Endothelial cell of umbilical vein (primary cell): ENCODE results near the gene SFPQ. TPM values are rescaled to one million over a fixed set of nuclear protein-coding genes. Genes with fewer than 3 reads are reported as not detected.
"Not testable (repeated sequence)": the region's sequence is repeated elsewhere in the genome, so short reads cannot be mapped to it uniquely, and the experiment has no call there.

Experiments
- BruUV-seq: library from RNA; stranded (reverse); fragments of 400-500 nt; replicated peaks from 2 replicates; lab custom pipeline; 2021; lab: Mats Ljungman, UMichigan
- CTCF ChIA-PET: fragments of 300-600, 350-600 bp; sonication (Branson Sonifier 250); formaldehyde crosslinking; loops from one replicate; lab custom pipeline; 2021; ENCODE audit warnings: antibody characterized with exemption, inconsistent platforms; lab: Charles Lee
- POLR2A ChIA-PET: fragments of 300-600, 350-600 bp; sonication (Branson Sonifier 250); formaldehyde crosslinking; loops from one replicate; lab custom pipeline; 2021; ENCODE audit warnings: antibody characterized with exemption, inconsistent platforms; lab: Charles Lee
- DNase-seq: peaks from one replicate; pipeline ENCODE4 v3.0.0-alpha.2; 2011; ENCODE audit warnings: low read depth, low spot score
- FAIRE-seq: peaks from 2 replicates; lab custom pipeline; 2011; peaks lifted over from hg19 to GRCh38; lab: Jason Lieb, UNC
- H2AFZ ChIP-seq: 2 replicates; pipeline ENCODE4 v1.6.0; 2012; ENCODE audit warnings: low read depth, low read length, control low read depth, inconsistent platforms
- H3K27ac ChIP-seq: 2 replicates; pipeline ENCODE4 v1.5.1; 2011; ENCODE audit warnings: low read depth, mild to moderate bottlenecking, control low read depth, low read length, moderate library complexity; ENCODE audit not compliant: insufficient read depth
- H3K27me3 ChIP-seq, 2 experiments: 2 replicates each; pipeline versions ENCODE4 v1.6.0 to v1.6.1; 2011; ENCODE audit warnings: low read length in 2 of 2, mixed read lengths in 1 of 2; ENCODE audit not compliant: control insufficient read depth in 2 of 2, insufficient read depth in 2 of 2
- H3K36me3 ChIP-seq, 2 experiments: 2 replicates in 1 of 2; 3 replicates in 1 of 2; pipeline ENCODE4 v1.5.1; 2011; ENCODE audit warnings: low read length in 2 of 2, mild to moderate bottlenecking in 1 of 2, moderate library complexity in 1 of 2; ENCODE audit not compliant: control insufficient read depth in 2 of 2, insufficient read depth in 2 of 2; ENCODE audit errors: extremely low read depth in 1 of 2
- H3K4me1 ChIP-seq: 3 replicates; pipeline ENCODE4 v1.5.1; 2011; ENCODE audit warnings: mild to moderate bottlenecking, low read length; ENCODE audit not compliant: control insufficient read depth, insufficient read depth; ENCODE audit errors: extremely low read depth
- H3K4me2 ChIP-seq: 2 replicates; pipeline ENCODE4 v1.6.1; 2011; ENCODE audit warnings: low read length, control low read depth, mixed read lengths; ENCODE audit not compliant: insufficient read depth
- H3K4me3 ChIP-seq, 3 experiments: fragments of 200-600 bp in 1 of 3; sonication (generic), shearing (Covaris generic) in 1 of 3; replicated peaks in 1 of 3; 2 replicates each; pipeline ENCODE4 v1.5.1; 2011 to 2016; ENCODE audit warnings: control low read depth in 3 of 3, low read length in 3 of 3, mild to moderate bottlenecking in 2 of 3, inconsistent platforms in 1 of 3, low read depth in 1 of 3, moderate library complexity in 1 of 3; ENCODE audit not compliant: insufficient read depth in 1 of 3
- H3K79me2 ChIP-seq: 2 replicates; pipeline ENCODE4 v1.6.0; 2012; ENCODE audit warnings: low read length, inconsistent platforms; ENCODE audit not compliant: control insufficient read depth, insufficient read depth
- H3K9ac ChIP-seq: replicated peaks from 2 replicates; pipeline ENCODE3; 2011; ENCODE audit warnings: low read length, control low read depth; ENCODE audit not compliant: insufficient read depth; ENCODE audit errors: extremely low read depth
- H3K9me1 ChIP-seq: replicated peaks from 3 replicates; pipeline ENCODE4 v1.6.0; 2011; ENCODE audit warnings: mild to moderate bottlenecking, low read length; ENCODE audit not compliant: control insufficient read depth, insufficient read depth; ENCODE audit errors: extremely low read depth
- H3K9me3 ChIP-seq: replicated peaks from 2 replicates; pipeline ENCODE4 v1.5.1; 2012; ENCODE audit warnings: low read length, inconsistent platforms; ENCODE audit not compliant: control insufficient read depth, insufficient read depth
- H4K20me1 ChIP-seq: replicated peaks from 2 replicates; pipeline ENCODE3; 2011; ENCODE audit warnings: mild to moderate bottlenecking, low read length; ENCODE audit not compliant: control insufficient read depth, insufficient read depth; ENCODE audit errors: extremely low read depth
- dilution Hi-C: fragments of 300-500 bp; cut with MboI; formaldehyde crosslinking; loops from one replicate; pipeline ENCODE4 v1.15.0; 2019; ENCODE audit warnings: low sequenced_read_pairs; ENCODE audit not compliant: extremely low pct_ligation_motif_present
- intact Hi-C: fragments of 100-400 bp; cut with micrococcal nuclease; formaldehyde crosslinking; loops from one replicate; pipeline ENCODE4 v1.10.0; 2022
- polyA plus RNA-seq, 4 experiments: library from polyadenylated mRNA; depleted of rRNA in 3 of 4; stranded (reverse) in 3 of 4; unstranded in 1 of 4; fragments of >200 nt; gene quantifications; 2 replicates each; pipeline versions ENCODE4 v1.2.1 to v1.2.3, GENCODE V29; 2011 to 2012; ENCODE audit warnings: missing spikeins in 1 of 4
- total RNA-seq: library from RNA; stranded (reverse); gene quantifications from 2 replicates; pipeline ENCODE4 v1.2.3, GENCODE V29; 2021

Gene SFPQ
- total and polyA plus RNA-seq, 2 donors (not counting 3 experiments of a cell fraction or from before 2014, with no cell fraction given): 100 to 415 TPM

DNA sequence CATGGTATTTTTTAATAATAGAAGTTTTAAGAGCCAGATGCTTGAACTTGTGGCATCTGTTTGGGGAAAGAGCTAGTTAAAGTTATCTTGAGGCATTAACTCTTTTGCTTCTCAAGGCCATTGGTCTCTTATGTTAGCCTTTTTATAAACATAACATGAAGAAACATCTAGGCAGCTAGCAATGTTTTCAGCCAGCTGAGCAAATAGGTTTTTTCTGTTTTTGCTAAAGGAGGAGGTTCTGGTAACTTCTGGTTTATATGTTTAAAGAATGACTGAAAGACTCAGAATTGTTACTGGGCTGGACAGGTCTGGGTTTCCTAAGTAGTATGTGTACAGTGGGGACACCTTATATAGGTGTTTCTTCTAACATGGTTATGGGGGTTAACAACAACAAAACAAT is 50.7 kb downstream of the SFPQ start:
- H3K27ac ChIP-seq, POLR2A ChIA-PET, H3K79me2 ChIP-seq, H3K4me1 ChIP-seq, BruUV-seq, dilution Hi-C loops, H3K4me2 ChIP-seq, DNase-seq, H3K9me1 ChIP-seq, H3K9ac ChIP-seq, intact Hi-C loops, FAIRE-seq, H3K27me3 ChIP-seq, H2AFZ ChIP-seq, H3K9me3 ChIP-seq, H4K20me1 ChIP-seq, H3K36me3 ChIP-seq, H3K4me3 ChIP-seq: not testable (repeated sequence)
- CTCF ChIA-PET: interaction anchor here (0.8 to 1.9 kb wide), 2 partner anchors 10 to 16 kb away, joined by 3 to 6 read pairs; no protein-coding TSS in a partner anchor

DNA sequence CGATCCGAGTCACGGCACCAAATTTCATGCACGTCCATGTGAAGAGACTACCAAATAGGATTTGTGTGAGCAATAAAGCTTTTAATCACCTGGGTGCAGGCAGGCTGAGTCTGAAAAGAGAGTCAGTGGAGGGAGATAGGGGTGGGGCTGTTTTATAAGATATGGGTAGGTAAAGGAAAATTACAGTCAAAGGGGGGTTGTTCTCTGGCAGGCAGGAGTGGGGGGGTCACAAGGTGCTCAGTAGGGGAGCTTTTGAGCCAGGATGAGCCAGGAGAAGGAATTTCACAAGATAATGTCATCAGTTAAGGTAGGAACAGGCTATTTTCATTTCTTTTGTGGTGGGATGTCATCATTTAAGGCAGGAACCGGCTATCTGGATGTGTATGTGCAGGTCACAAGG is 55.4 kb downstream of the SFPQ start:
- BruUV-seq, dilution Hi-C loops: not testable (repeated sequence)
- intact Hi-C loops: loop anchor here (1.0 kb wide), 1 partner anchor 30 kb away; no protein-coding TSS in a partner anchor

More for the DNA sequence above, 55.4 kb downstream of the SFPQ start:
- H3K9ac ChIP-seq, POLR2A ChIA-PET, H3K4me2 ChIP-seq, H3K9me1 ChIP-seq, DNase-seq, H3K9me3 ChIP-seq, CTCF ChIA-PET, H3K36me3 ChIP-seq, H4K20me1 ChIP-seq, H3K79me2 ChIP-seq, H3K4me1 ChIP-seq, H3K27me3 ChIP-seq, H3K4me3 ChIP-seq, H3K27ac ChIP-seq, FAIRE-seq, H2AFZ ChIP-seq: not testable (repeated sequence)
